HEK293 (cell line): ENCODE results near the gene SEMA7A.

ENCODE experiments used
- FEZF1 ChIP-seq: fragments of 450-650 bp; formaldehyde crosslinking; IDR thresholded peaks from 2 replicates; pipeline ENCODE4 v1.5.1; 2016; ENCODE audit warnings: missing biosample characterization, missing genetic modification characterization
- REST ChIP-seq: fragments of 450-650 bp; formaldehyde crosslinking; IDR thresholded peaks from 2 replicates; pipeline ENCODE4 v1.5.1; 2016; ENCODE audit warnings: missing biosample characterization, missing genetic modification characterization
- SCRT1 ChIP-seq: fragments of 450-650 bp; formaldehyde crosslinking; IDR thresholded peaks from 2 replicates; pipeline ENCODE4 v1.5.1; 2016; ENCODE audit warnings: missing biosample characterization, missing genetic modification characterization, borderline replicate concordance
- TRIM28 ChIP-seq: IDR thresholded peaks from 2 replicates; pipeline ENCODE4 v1.6.1; 2011; ENCODE audit warnings: low read length, control low read depth, borderline replicate concordance
- ZBTB11 ChIP-seq: fragments of 450-650 bp; formaldehyde crosslinking; conservative IDR thresholded peaks from 2 replicates; pipeline ENCODE4 v1.5.1; 2016; ENCODE audit warnings: low read depth, missing biosample characterization, missing genetic modification characterization
- ZBTB44 ChIP-seq: fragments of 450-650 bp; IDR thresholded peaks from 2 replicates; pipeline ENCODE4 v1.5.1; 2018; ENCODE audit warnings: missing biosample characterization, mild to moderate bottlenecking, missing genetic modification characterization
- ZBTB48 ChIP-seq: fragments of 450-650 bp; formaldehyde crosslinking; IDR thresholded peaks from 2 replicates; pipeline ENCODE4 v1.5.1; 2016; ENCODE audit warnings: missing biosample characterization, missing genetic modification characterization
- ZBTB8A ChIP-seq: fragments of 450-650 bp; formaldehyde crosslinking; IDR thresholded peaks from 2 replicates; pipeline ENCODE4 v1.5.1; 2016; ENCODE audit warnings: missing biosample characterization, missing genetic modification characterization
- ZNF175 ChIP-seq: fragments of 450-650 bp; formaldehyde crosslinking; IDR thresholded peaks from 2 replicates; pipeline ENCODE4 v1.5.1; 2016; ENCODE audit warnings: missing biosample characterization, missing genetic modification characterization
- ZNF223 ChIP-seq: fragments of 450-650 bp; formaldehyde crosslinking; IDR thresholded peaks from 2 replicates; pipeline ENCODE4 v1.5.1; 2016; ENCODE audit warnings: missing biosample characterization, missing genetic modification characterization
- ZNF274 ChIP-seq, 2 experiments: fragments of 200-500 bp in 1 of 2; fragments of 450-650 bp in 1 of 2; sonication (Bioruptor generic) in 1 of 2; formaldehyde crosslinking in 1 of 2; IDR thresholded peaks; 2 replicates each; pipeline versions ENCODE4 v1.5.1 to v1.6.1; 2014 to 2016; ENCODE audit warnings: borderline replicate concordance in 1 of 2, inconsistent platforms in 1 of 2, low read length in 1 of 2, missing biosample characterization in 1 of 2, missing genetic modification characterization in 1 of 2
- ZNF335 ChIP-seq: fragments of 450-650 bp; formaldehyde crosslinking; conservative IDR thresholded peaks from 2 replicates; pipeline ENCODE4 v1.5.1; 2016; ENCODE audit warnings: missing biosample characterization, missing genetic modification characterization
- ZNF354C ChIP-seq: fragments of 450-650 bp; formaldehyde crosslinking; IDR thresholded peaks from 2 replicates; pipeline ENCODE4 v1.5.1; 2016; ENCODE audit warnings: missing biosample characterization, missing genetic modification characterization, low read depth, borderline replicate concordance
- ZNF362 ChIP-seq: fragments of 450-650 bp; formaldehyde crosslinking; IDR thresholded peaks from 2 replicates; pipeline ENCODE4 v1.5.1; 2016; ENCODE audit warnings: missing biosample characterization, missing genetic modification characterization
- ZNF404 ChIP-seq: fragments of 450-650 bp; formaldehyde crosslinking; IDR thresholded peaks from 2 replicates; pipeline ENCODE4 v1.5.1; 2017; ENCODE audit warnings: missing biosample characterization, missing genetic modification characterization
- ZNF449 ChIP-seq: fragments of 450-650 bp; formaldehyde crosslinking; IDR thresholded peaks from 2 replicates; pipeline ENCODE4 v1.5.1; 2017; ENCODE audit warnings: missing biosample characterization, mild to moderate bottlenecking, missing genetic modification characterization, moderate library complexity
- ZNF530 ChIP-seq: fragments of 450-650 bp; formaldehyde crosslinking; IDR thresholded peaks from 2 replicates; pipeline ENCODE4 v1.5.1; 2016; ENCODE audit warnings: low read depth, missing biosample characterization, missing genetic modification characterization
- ZNF548 ChIP-seq: fragments of 450-650 bp; formaldehyde crosslinking; IDR thresholded peaks from 2 replicates; pipeline ENCODE4 v1.5.1; 2016; ENCODE audit warnings: missing biosample characterization, missing genetic modification characterization
- ZNF560 ChIP-seq: fragments of 450-650 bp; formaldehyde crosslinking; IDR thresholded peaks from 2 replicates; pipeline ENCODE4 v1.5.1; 2017; ENCODE audit warnings: missing biosample characterization, missing genetic modification characterization, borderline replicate concordance
- ZNF561 ChIP-seq: fragments of 450-650 bp; IDR thresholded peaks from 2 replicates; pipeline ENCODE4 v1.5.1; 2018; ENCODE audit warnings: missing biosample characterization, missing genetic modification characterization, borderline replicate concordance
- ZNF571 ChIP-seq: fragments of 450-650 bp; formaldehyde crosslinking; IDR thresholded peaks from 2 replicates; pipeline ENCODE4 v1.5.0; 2017; ENCODE audit warnings: missing biosample characterization, missing genetic modification characterization
- ZNF639 ChIP-seq: fragments of 450-650 bp; formaldehyde crosslinking; IDR thresholded peaks from 2 replicates; pipeline ENCODE4 v1.5.1; 2016; ENCODE audit warnings: missing biosample characterization, missing genetic modification characterization
- ZNF660 ChIP-seq: fragments of 450-650 bp; IDR thresholded peaks from 2 replicates; pipeline ENCODE4 v1.5.1; 2018; ENCODE audit warnings: missing biosample characterization, mild to moderate bottlenecking, missing genetic modification characterization
- ZNF76 ChIP-seq: fragments of 450-650 bp; formaldehyde crosslinking; IDR thresholded peaks from 2 replicates; pipeline ENCODE4; 2016; ENCODE audit warnings: low read depth, missing biosample characterization, missing genetic modification characterization, borderline replicate concordance
- ZNF768 ChIP-seq: fragments of 450-650 bp; formaldehyde crosslinking; IDR thresholded peaks from 2 replicates; pipeline ENCODE4 v1.5.1; 2018; ENCODE audit warnings: missing biosample characterization, mild to moderate bottlenecking, missing genetic modification characterization
- ZNF792 ChIP-seq: fragments of 450-650 bp; formaldehyde crosslinking; IDR thresholded peaks from 2 replicates; pipeline ENCODE4 v1.5.1; 2016; ENCODE audit warnings: missing biosample characterization, missing genetic modification characterization

The SEMA7A gene

GRCh38 chr15:74433592-74434262 lies at the start of gene SEMA7A (continued):
- TF ChIP-seq ZNF362 (tag by site-specific recombination) (no peak), SCRT1 (tag by site-specific recombination) (no peak), ZNF660 (tag by site-specific recombination) (peak; percentile 96), ZNF571 (tag by site-specific recombination) (no peak), TRIM28 (0 out of 2 replicates have a peak, but pooled peaks have one; percentile 34), ZNF175 (tag by site-specific recombination) (no peak), ZBTB44 (tag by site-specific recombination) (no peak; the same call in 1 of the 2 replicates), ZNF335 (0 out of 2 replicates have a peak, but pooled peaks have one; percentile 92), ZNF561 (peak; percentile 93), ZNF792 (tag by site-specific recombination) (no peak), ZBTB8A (tag by site-specific recombination) (peak; percentile 76), REST (tag by site-specific recombination) (no peak), ZNF530 (no peak), ZNF223 (tag by site-specific recombination) (no peak), ZNF639 (tag by site-specific recombination) (no peak), ZBTB11 (peak; percentile 40; the same call in 1 of the 2 replicates), ZNF768 (tag by site-specific recombination) (no peak), ZNF274 (IDR thresholded peaks at IDR 0.05; ENCODE audit: low read length) (no peak), ZNF274 (tag by site-specific recombination; IDR thresholded peaks at IDR 0.05; ENCODE audit: borderline replicate concordance) (no peak), ZNF449 (tag by site-specific recombination) (no peak), ZBTB48 (tag by site-specific recombination) (peak; percentile 41; the same call in 1 of the 2 replicates), ZNF76 (no peak), FEZF1 (tag by site-specific recombination) (peak; percentile 14; the same call in 1 of the 2 replicates), ZNF354C (no peak), ZNF404 (tag by site-specific recombination) (no peak), ZNF548 (no peak), ZNF560 (tag by site-specific recombination) (no peak)
